ENCODE measurements around the gene COL19A1. TPM values are rescaled to one million over a fixed set of nuclear protein-coding genes. Genes with fewer than 3 reads are reported as not detected.
"Not testable (repeated sequence)": the region's sequence is repeated elsewhere in the genome, so short reads cannot be mapped to it uniquely, and the experiment has no call there.

COL19A1 gene
- polyA plus RNA-seq, 1 of the 3 experiments (the other 2 are of a cell fraction): 0.15 TPM

GRCh38 chr6:69958978-69959377 is 92.6 kb downstream of the COL19A1 start (continued):
- TF ChIP-seq EP300 (IDR thresholded peaks at IDR 0.05; ENCODE audit: borderline replicate concordance in 1 of 2, low read depth in 1 of 2, low read length in 1 of 2): peak; percentile 45 to 55; a peak in 3 of 4 replicates
- no peak for TF ChIP-seq ELF1 (IDR thresholded peaks at IDR 0.05)
- peak; percentile 34; the same call in 1 of the 2 replicates for TF ChIP-seq POLR2AphosphoS5 (IDR thresholded peaks at IDR 0.05; ENCODE audit: low read depth, low read length)
- TF ChIP-seq RCOR1 (IDR thresholded peaks at IDR 0.05; ENCODE audit: low read length): no peak
- TF ChIP-seq MEF2A (IDR thresholded peaks at IDR 0.05; ENCODE audit: borderline replicate concordance, low read depth): no peak
- 0 out of 2 replicates have a peak, but pooled peaks have one; percentile 18 for TF ChIP-seq TEAD4 (IDR thresholded peaks at IDR 0.05; ENCODE audit: borderline replicate concordance, insufficient read depth)
- TF ChIP-seq IRF3 (IDR thresholded peaks at IDR 0.05; ENCODE audit: low read depth, low read length): no peak
- TF ChIP-seq FOXJ3 (CRISPR knock-in tag; IDR thresholded peaks at IDR 0.05): no peak

GRCh38 chr6:69965974-69966373 is 99.6 kb downstream of the COL19A1 start:
- H3F3A ChIP-seq (replicated peaks; ENCODE audit: insufficient read depth); H3K4me2 ChIP-seq; H3K9ac ChIP-seq; POLR2A ChIA-PET; H4K20me1 ChIP-seq (ENCODE audit: insufficient read depth); H3K79me2 ChIP-seq (ENCODE audit: insufficient read depth); H3K9me3 ChIP-seq; H2AFZ ChIP-seq (ENCODE audit: low read depth); H3K27me3 ChIP-seq (ENCODE audit: insufficient read depth); CTCF ChIA-PET; H3K4me1 ChIP-seq (ENCODE audit: control insufficient read depth in 1 of 2, insufficient read depth in 2 of 2, low read depth in 1 of 2, low read length in 1 of 2); H3K36me3 ChIP-seq (replicated peaks in 1 of 2; ENCODE audit: control insufficient read depth in 1 of 2, insufficient read depth in 2 of 2, low read length in 1 of 2); H3K27ac ChIP-seq (ENCODE audit: low read depth in 2 of 2, low read length in 1 of 2); H3K4me3 ChIP-seq (ENCODE audit: low read depth in 2 of 2, low read length in 1 of 2); H3K9me2 ChIP-seq; DNase-seq: not testable (repeated sequence)
- WGBS (ENCODE audit: low lambda C conversion rate): 86% methylated on average over 16 of the region's 16 CpGs

GRCh38 chr6:69973138-69973537 is 106.8 kb downstream of the COL19A1 start:
- H3K4me3 ChIP-seq (ENCODE audit: low read depth in 2 of 2, low read length in 1 of 2): no peak overlapping the region
- POLR2A ChIA-PET: no interaction called here
- TF ChIP-seq USF1 (IDR thresholded peaks at IDR 0.05; ENCODE audit: borderline replicate concordance, low read depth): no peak
- no peak for TF ChIP-seq FOSL2 (IDR thresholded peaks at IDR 0.05; ENCODE audit: borderline replicate concordance, low read depth)
- TF ChIP-seq NRF1 (IDR thresholded peaks at IDR 0.05; ENCODE audit: low read depth, low read length): no peak
- TF ChIP-seq EP300 (IDR thresholded peaks at IDR 0.05; ENCODE audit: borderline replicate concordance in 1 of 2, low read depth in 1 of 2, low read length in 1 of 2): no peak
- TF ChIP-seq GABPA (IDR thresholded peaks at IDR 0.05; ENCODE audit: low read depth): no peak
- TF ChIP-seq TEAD4 (IDR thresholded peaks at IDR 0.05; ENCODE audit: borderline replicate concordance, insufficient read depth): no peak
- TF ChIP-seq RFX5 (IDR thresholded peaks at IDR 0.05; ENCODE audit: low read length): no peak
- TF ChIP-seq REST (IDR thresholded peaks at IDR 0.05; ENCODE audit: low read depth, low read length): no peak
- TF ChIP-seq USF2 (IDR thresholded peaks at IDR 0.05; ENCODE audit: borderline replicate concordance, low read depth, low read length): no peak
- no peak for TF ChIP-seq SIN3A (IDR thresholded peaks at IDR 0.05; ENCODE audit: borderline replicate concordance, low read depth, low read length)
- TF ChIP-seq IRF3 (IDR thresholded peaks at IDR 0.05; ENCODE audit: low read depth, low read length): no peak
- TF ChIP-seq RCOR1 (IDR thresholded peaks at IDR 0.05; ENCODE audit: low read length): no peak
- TF ChIP-seq GATA2 (CRISPR knock-in tag; IDR thresholded peaks at IDR 0.05): no peak
- no peak for TF ChIP-seq NFIC (IDR thresholded peaks at IDR 0.05; ENCODE audit: borderline replicate concordance)
- no peak overlapping the region for H3K27ac ChIP-seq (ENCODE audit: low read depth in 2 of 2, low read length in 1 of 2)
- no peaks in the 10 kb centered on the region for H3K27me3 ChIP-seq (ENCODE audit: insufficient read depth)
- H3F3A ChIP-seq (replicated peaks; ENCODE audit: insufficient read depth): no peaks in the 10 kb centered on the region
- H4K20me1 ChIP-seq (ENCODE audit: insufficient read depth): no peaks in the 10 kb centered on the region
- no peak overlapping the region for H3K9ac ChIP-seq
- 65% methylated on average over 2 of the region's 2 CpGs for WGBS (ENCODE audit: low lambda C conversion rate)
- no peak overlapping the region for H2AFZ ChIP-seq (ENCODE audit: low read depth)
- H3K9me2 ChIP-seq: no peaks in the 10 kb centered on the region
- DNase-seq: no peak
- no peak overlapping the region for H3K4me2 ChIP-seq
- no peaks in the 10 kb centered on the region for H3K9me3 ChIP-seq
- CTCF ChIA-PET: interaction anchor here (0.9 to 1.7 kb wide), 3 partner anchors 13 to 135 kb away, joined by 3 to 6 read pairs (median 3); no protein-coding TSS in a partner anchor
- no peaks in the 10 kb centered on the region for H3K79me2 ChIP-seq (ENCODE audit: insufficient read depth)
- H3K4me1 ChIP-seq (ENCODE audit: control insufficient read depth in 1 of 2, insufficient read depth in 2 of 2, low read depth in 1 of 2, low read length in 1 of 2): peaks cover 0 to 7% of the 10 kb centered on the region in 2 experiments; a peak in 2 of 4 replicates
- H3K36me3 ChIP-seq (replicated peaks in 1 of 2; ENCODE audit: control insufficient read depth in 1 of 2, insufficient read depth in 2 of 2, low read length in 1 of 2): no peaks in the 10 kb centered on the region

All from SK-N-SH (cell line).